DND-41 (cell line): ENCODE measurements around the gene EN1.

ENCODE experiments used
- ATAC-seq: fragments of 200-7000 bp; cut with Tn5 transposase; 3 replicates; pipeline ENCODE4 v1.9.1; 2021; ENCODE audit warnings: low read depth; ENCODE audit not compliant: insufficient read depth
- DNase-seq: peaks from one replicate; pipeline ENCODE4 v3.0.0-alpha.2; 2020
- H2AFZ ChIP-seq: 2 replicates; pipeline ENCODE4 v1.6.0; 2012; ENCODE audit warnings: low read depth, low read length
- H3K27ac ChIP-seq: 2 replicates; pipeline ENCODE4 v1.5.1; 2012; ENCODE audit warnings: low read length, inconsistent platforms
- H3K27me3 ChIP-seq: fragments of 200-600 bp; sonication (generic); 2 replicates; pipeline ENCODE4 v1.6.0; 2012; ENCODE audit warnings: low read length, mild to moderate bottlenecking, inconsistent platforms; ENCODE audit not compliant: insufficient read depth, poor library complexity
- H3K36me3 ChIP-seq: 2 replicates; pipeline ENCODE4 v1.5.1; 2012; ENCODE audit warnings: low read length, inconsistent platforms; ENCODE audit not compliant: insufficient read depth
- H3K4me1 ChIP-seq: 2 replicates; pipeline ENCODE4 v1.5.1; 2012; ENCODE audit warnings: mild to moderate bottlenecking, low read length; ENCODE audit not compliant: insufficient read depth
- H3K4me2 ChIP-seq: 2 replicates; pipeline ENCODE4 v1.6.0; 2012; ENCODE audit warnings: mild to moderate bottlenecking, moderate library complexity, low read length, inconsistent platforms; ENCODE audit not compliant: insufficient read depth
- H3K4me3 ChIP-seq, 2 experiments: fragments of 200-600 bp in 1 of 2; shearing (Covaris generic) in 1 of 2; 2 replicates each; pipeline ENCODE4 v1.5.1; 2012 to 2016; ENCODE audit warnings: inconsistent platforms in 2 of 2, low read length in 2 of 2, mild to moderate bottlenecking in 2 of 2, low read depth in 1 of 2, moderate library complexity in 1 of 2
- H3K79me2 ChIP-seq: 2 replicates; pipeline ENCODE4 v1.6.0; 2012; ENCODE audit warnings: low read length, inconsistent platforms; ENCODE audit not compliant: insufficient read depth
- H3K9ac ChIP-seq: 2 replicates; pipeline ENCODE4 v1.6.0; 2012; ENCODE audit warnings: low read depth, mild to moderate bottlenecking, inconsistent platforms, low read length, moderate library complexity
- H3K9me3 ChIP-seq: 2 replicates; pipeline ENCODE4 v1.5.1; 2012; ENCODE audit warnings: low read length, moderate library complexity, mild to moderate bottlenecking, inconsistent platforms; ENCODE audit not compliant: insufficient read depth, severe bottlenecking
- H4K20me1 ChIP-seq: 2 replicates; pipeline ENCODE4 v1.6.0; 2012; ENCODE audit warnings: low read length; ENCODE audit not compliant: insufficient read depth
- CTCF ChIP-seq: IDR thresholded peaks from 2 replicates; pipeline ENCODE4 v1.5.1; 2012; ENCODE audit warnings: borderline replicate concordance, low read length, moderate library complexity, mild to moderate bottlenecking; ENCODE audit not compliant: poor library complexity, severe bottlenecking; ENCODE audit errors: extremely low read depth
- EZH2 ChIP-seq: IDR thresholded peaks from 3 replicates; pipeline ENCODE4 v1.6.1; 2012; ENCODE audit warnings: borderline replicate concordance, low read depth, mild to moderate bottlenecking, moderate library complexity, low read length, inconsistent platforms; ENCODE audit not compliant: severe bottlenecking

EN1 gene

GRCh38 chr2:118861242-118861641, 13.8 kb upstream of the EN1 start:
- Histone ChIP-seq H4K20me1 (no peaks in the 10 kb centered on the region; the same call in 1 of the 2 replicates), H3K4me3 (no peak overlapping the region), H3K27ac (no peak overlapping the region), H3K9ac (no peak overlapping the region), H3K36me3 (no peaks in the 10 kb centered on the region), H3K4me1 (no peaks in the 10 kb centered on the region), H3K4me2 (no peak overlapping the region), H2AFZ (no peak overlapping the region), H3K9me3 (no peaks in the 10 kb centered on the region), H3K27me3 (peaks cover 4% of the 10 kb centered on the region), H3K79me2 (no peaks in the 10 kb centered on the region)
- TF ChIP-seq EZH2 (no peak), CTCF (no peak)
- ATAC-seq (no peak), DNase-seq (no peak)

- no peaks in the 10 kb centered on the region for H3K4me1 ChIP-seq
- DNase-seq (no peak), ATAC-seq (no peak)
- H3K79me2 ChIP-seq, result no peaks in the 10 kb centered on the region
- no peaks in the 10 kb centered on the region for H3K9me3 ChIP-seq
- H2AFZ ChIP-seq, result no peak overlapping the region
- H3K36me3 ChIP-seq, result no peaks in the 10 kb centered on the region
- no peak overlapping the region for H3K4me2 ChIP-seq
- no peak for TF ChIP-seq EZH2
- no peak for TF ChIP-seq CTCF
- no peak overlapping the region for H3K4me3 ChIP-seq
- no peak overlapping the region for H3K27ac ChIP-seq
- H3K27me3 ChIP-seq, result peaks cover 4% of the 10 kb centered on the region
- no peak overlapping the region for H3K9ac ChIP-seq
- no peaks in the 10 kb centered on the region; the same call in 1 of the 2 replicates for H4K20me1 ChIP-seq
Observed at GRCh38 chr2:118860506-118860905, 13.1 kb upstream of the EN1 start.

GRCh38 chr2:118859157-118859770, 11.8 kb upstream of the EN1 start:
- Histone ChIP-seq H3K4me3 (no peak overlapping the region), H3K9me3 (no peaks in the 10 kb centered on the region), H3K27me3 (peaks cover 4% of the 10 kb centered on the region), H3K4me1 (no peaks in the 10 kb centered on the region), H3K4me2 (no peak overlapping the region), H2AFZ (no peak overlapping the region), H3K79me2 (no peaks in the 10 kb centered on the region), H3K9ac (no peak overlapping the region), H3K36me3 (no peaks in the 10 kb centered on the region), H4K20me1 (no peaks in the 10 kb centered on the region; the same call in 1 of the 2 replicates), H3K27ac (no peak overlapping the region)
- no peak for TF ChIP-seq CTCF
- TF ChIP-seq EZH2, result no peak
- no peak for DNase-seq
- ATAC-seq, result no peak
